ENCODE results near the gene SPACA4. TPM values are rescaled to one million over a fixed set of nuclear protein-coding genes. Genes with fewer than 3 reads are reported as not detected.
A peak's percentile ranks its signal among the peaks of the same experiment; 100 is the strongest.

Gene SPACA4
- polyA plus RNA-seq, 3 donors = not detected

DNA sequence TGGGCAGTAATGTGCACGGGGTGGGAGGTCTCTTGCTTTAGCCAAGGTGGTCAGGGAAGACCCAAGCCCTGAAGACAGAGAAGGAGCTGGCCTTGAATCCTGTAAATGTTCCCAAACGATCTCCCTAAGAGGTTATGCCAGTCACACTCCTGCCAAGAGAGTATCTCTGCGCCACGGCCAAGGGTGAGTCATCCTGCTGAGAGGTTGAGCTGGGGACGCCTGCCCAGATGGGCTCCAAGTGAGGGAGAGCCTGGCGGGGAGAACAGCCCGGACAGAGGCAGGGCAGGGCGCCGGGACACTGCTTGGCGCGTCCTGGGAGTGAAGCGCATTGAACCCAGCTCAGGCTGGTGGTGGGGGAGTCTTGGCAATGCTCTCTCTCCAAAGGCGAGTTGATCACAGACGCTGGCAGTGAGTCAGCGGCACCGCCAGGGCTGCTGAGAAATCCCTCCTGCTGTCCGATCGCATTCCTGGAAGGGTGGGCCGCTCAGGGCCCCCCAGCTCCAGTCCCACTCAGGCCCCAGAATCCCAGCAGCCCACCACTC is 38.1 kb upstream of the SPACA4 start:
- H3K36me3 ChIP-seq (replicated peaks in 1 of 2; ENCODE audit: control insufficient read depth in 1 of 2, insufficient read depth in 2 of 2, low read length in 2 of 2) = no peaks in the 10 kb centered on the region
- H2AFZ ChIP-seq (ENCODE audit: insufficient read depth, low read depth, low read length, poor library complexity, severe bottlenecking) = peak overlapping the region; percentile 46
- no peak overlapping the region for H3K4me3 ChIP-seq (replicated peaks in 1 of 3; ENCODE audit: low read depth in 2 of 3, low read length in 3 of 3)
- peaks cover 2 to 3% of the 10 kb centered on the region in 2 donors for H3K4me1 ChIP-seq (ENCODE audit: control insufficient read depth in 1 of 2, insufficient read depth in 2 of 2, low read length in 2 of 2)
- WGBS (ENCODE audit: insufficient coverage) = 27% methylated on average over 16 of the region's 19 CpGs
- peak overlapping the region in 1 of 2 donors; percentile 11 for H3K4me3 Mint-ChIP-seq
- peaks cover 0 to 5% of the 10 kb centered on the region in 2 donors for H3K27me3 ChIP-seq (ENCODE audit: control insufficient read depth in 2 of 2, insufficient read depth in 2 of 2, low read length in 2 of 2)
- no peak overlapping the region for H3K9ac ChIP-seq (ENCODE audit: insufficient read depth, low read length, poor library complexity, severe bottlenecking)
- no peak overlapping the region for H3K4me2 ChIP-seq (replicated peaks; ENCODE audit: extremely low read depth, low read length, poor library complexity, severe bottlenecking)
- H3K27me3 Mint-ChIP-seq (ENCODE audit: low read depth in 3 of 3) = peaks cover 17 to 30% (median 23%) of the 10 kb centered on the region in 3 donors
- TF ChIP-seq, protein P1, sequence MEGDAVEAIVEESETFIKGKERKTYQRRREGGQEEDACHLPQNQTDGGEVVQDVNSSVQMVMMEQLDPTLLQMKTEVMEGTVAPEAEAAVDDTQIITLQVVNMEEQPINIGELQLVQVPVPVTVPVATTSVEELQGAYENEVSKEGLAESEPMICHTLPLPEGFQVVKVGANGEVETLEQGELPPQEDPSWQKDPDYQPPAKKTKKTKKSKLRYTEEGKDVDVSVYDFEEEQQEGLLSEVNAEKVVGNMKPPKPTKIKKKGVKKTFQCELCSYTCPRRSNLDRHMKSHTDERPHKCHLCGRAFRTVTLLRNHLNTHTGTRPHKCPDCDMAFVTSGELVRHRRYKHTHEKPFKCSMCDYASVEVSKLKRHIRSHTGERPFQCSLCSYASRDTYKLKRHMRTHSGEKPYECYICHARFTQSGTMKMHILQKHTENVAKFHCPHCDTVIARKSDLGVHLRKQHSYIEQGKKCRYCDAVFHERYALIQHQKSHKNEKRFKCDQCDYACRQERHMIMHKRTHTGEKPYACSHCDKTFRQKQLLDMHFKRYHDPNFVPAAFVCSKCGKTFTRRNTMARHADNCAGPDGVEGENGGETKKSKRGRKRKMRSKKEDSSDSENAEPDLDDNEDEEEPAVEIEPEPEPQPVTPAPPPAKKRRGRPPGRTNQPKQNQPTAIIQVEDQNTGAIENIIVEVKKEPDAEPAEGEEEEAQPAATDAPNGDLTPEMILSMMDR (IDR thresholded peaks at IDR 0.05) = no peak
- H3K4me1 Mint-ChIP-seq = peaks cover 6% of the 10 kb centered on the region
- no peaks in the 10 kb centered on the region for H4K20me1 ChIP-seq (ENCODE audit: insufficient read depth, low read length)
- no peaks in the 10 kb centered on the region for H3K36me3 Mint-ChIP-seq
- no peaks in the 10 kb centered on the region for H3K9me3 ChIP-seq (replicated peaks in 1 of 2; ENCODE audit: control insufficient read depth in 1 of 2, insufficient read depth in 1 of 2, low read length in 2 of 2)
- DNase-seq = peak in 1 of 3 donors; percentile 26
- intact Hi-C loops (cut with micrococcal nuclease) = no loop called here
- no peaks in the 10 kb centered on the region for H3K79me2 ChIP-seq (ENCODE audit: insufficient read depth, low read length)
- no peak overlapping the region for H3K27ac Mint-ChIP-seq
- peaks cover 0 to 3% (median 0%) of the 10 kb centered on the region in 7 donors for H3K9me3 Mint-ChIP-seq
- H3K27ac ChIP-seq (ENCODE audit: low read depth in 1 of 2, low read length in 2 of 2) = no peak overlapping the region

DNA sequence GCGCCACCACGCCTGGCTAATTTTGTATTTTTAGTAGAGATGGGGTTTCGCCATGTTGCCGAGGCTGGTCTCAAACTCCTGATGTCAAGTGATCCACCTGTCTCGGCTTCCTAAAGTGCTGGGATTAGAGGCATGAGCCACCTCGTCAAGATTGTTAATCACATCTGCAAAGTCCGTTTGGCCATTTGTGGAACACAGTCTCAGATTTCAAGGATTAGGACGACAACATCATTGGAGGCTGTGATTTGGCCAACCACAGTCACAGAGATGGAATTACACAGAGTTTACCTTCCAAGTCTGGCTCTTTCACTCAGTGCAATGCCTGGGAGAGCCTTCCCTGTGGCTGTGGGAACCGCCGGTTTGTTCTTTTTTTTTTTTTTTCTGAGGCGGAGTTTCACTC is 36.7 kb upstream of the SPACA4 start:
- TF ChIP-seq, protein P1 (IDR thresholded peaks at IDR 0.05) = no peak
- H3K27me3 ChIP-seq (ENCODE audit: control insufficient read depth in 2 of 2, insufficient read depth in 2 of 2, low read length in 2 of 2) = peaks cover 0 to 5% of the 10 kb centered on the region in 2 donors
- WGBS (ENCODE audit: insufficient coverage) = 74% methylated on average over 11 of the region's 11 CpGs
- DNase-seq = no peak
- H3K4me3 Mint-ChIP-seq = no peak overlapping the region
- no peak overlapping the region for H3K4me2 ChIP-seq (replicated peaks; ENCODE audit: extremely low read depth, low read length, poor library complexity, severe bottlenecking)
- no peaks in the 10 kb centered on the region for H3K4me1 Mint-ChIP-seq
- no peak overlapping the region for H3K9ac ChIP-seq (ENCODE audit: insufficient read depth, low read length, poor library complexity, severe bottlenecking)
- H3K36me3 Mint-ChIP-seq = no peaks in the 10 kb centered on the region
- H3K36me3 ChIP-seq (replicated peaks in 1 of 2; ENCODE audit: control insufficient read depth in 1 of 2, insufficient read depth in 2 of 2, low read length in 2 of 2) = no peaks in the 10 kb centered on the region
- H3K79me2 ChIP-seq (ENCODE audit: insufficient read depth, low read length) = no peaks in the 10 kb centered on the region
- H3K27me3 Mint-ChIP-seq (ENCODE audit: low read depth in 3 of 3) = peaks cover 14 to 29% (median 24%) of the 10 kb centered on the region in 3 donors
- no peaks in the 10 kb centered on the region for H3K4me1 ChIP-seq (ENCODE audit: control insufficient read depth in 1 of 2, insufficient read depth in 2 of 2, low read length in 2 of 2)
- H3K9me3 ChIP-seq (replicated peaks in 1 of 2; ENCODE audit: control insufficient read depth in 1 of 2, insufficient read depth in 1 of 2, low read length in 2 of 2) = no peaks in the 10 kb centered on the region
- no peak overlapping the region for H2AFZ ChIP-seq (ENCODE audit: insufficient read depth, low read depth, low read length, poor library complexity, severe bottlenecking)
- no peak overlapping the region for H3K27ac Mint-ChIP-seq
- intact Hi-C loops (cut with micrococcal nuclease) = no loop called here
- H4K20me1 ChIP-seq (ENCODE audit: insufficient read depth, low read length) = no peaks in the 10 kb centered on the region
- H3K4me3 ChIP-seq (replicated peaks in 1 of 3; ENCODE audit: low read depth in 2 of 3, low read length in 3 of 3) = no peak overlapping the region
- peaks cover 0 to 3% (median 0%) of the 10 kb centered on the region in 7 donors for H3K9me3 Mint-ChIP-seq
- H3K27ac ChIP-seq (ENCODE audit: low read depth in 1 of 2, low read length in 2 of 2) = no peak overlapping the region
